Inferior parietal cortex (tissue), 1 donor: ENCODE measurements around the gene BICDL1.

Experiments used
- DNase-seq: peaks from one replicate; pipeline ENCODE4 v3.0.0-alpha.2; 2016; ENCODE audit errors: extremely low spot score

The BICDL1 gene

DNA sequence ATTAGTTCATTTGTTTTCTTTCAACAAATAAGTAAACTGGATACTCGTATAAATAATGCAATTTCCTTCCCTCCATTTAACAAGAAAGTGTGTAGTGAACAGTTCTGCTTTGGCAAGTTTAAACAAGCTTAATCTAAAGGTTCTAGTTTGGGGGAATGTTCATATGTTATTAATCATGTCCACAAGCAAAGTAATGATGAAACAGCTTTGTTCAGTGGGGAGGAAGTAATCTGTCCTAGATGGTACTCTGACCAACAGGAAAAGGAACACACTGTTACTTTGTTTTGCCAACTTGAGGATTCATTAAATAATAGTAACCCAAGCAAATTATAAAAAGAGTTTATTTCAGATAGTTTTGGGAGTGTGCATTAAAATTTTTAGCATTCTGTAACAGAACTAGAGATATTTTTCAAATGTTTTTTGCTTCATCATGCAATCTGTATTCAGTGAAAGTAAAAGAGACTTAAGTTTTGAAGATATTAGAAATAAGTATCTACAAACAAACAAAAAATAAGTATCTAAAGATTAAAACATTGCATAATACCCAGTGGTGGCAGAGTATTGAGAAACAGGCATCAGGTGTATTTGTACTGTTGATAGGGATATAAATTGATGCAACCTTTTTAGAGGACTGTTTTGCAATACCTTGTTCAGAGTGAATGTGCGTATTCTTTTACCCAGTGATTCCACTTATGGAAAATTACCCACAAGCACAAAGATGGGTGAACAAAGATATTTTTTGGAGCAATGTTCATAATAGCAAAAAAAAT lies 66.4 kb downstream of the BICDL1 start:
- no peak for DNase-seq

DNA sequence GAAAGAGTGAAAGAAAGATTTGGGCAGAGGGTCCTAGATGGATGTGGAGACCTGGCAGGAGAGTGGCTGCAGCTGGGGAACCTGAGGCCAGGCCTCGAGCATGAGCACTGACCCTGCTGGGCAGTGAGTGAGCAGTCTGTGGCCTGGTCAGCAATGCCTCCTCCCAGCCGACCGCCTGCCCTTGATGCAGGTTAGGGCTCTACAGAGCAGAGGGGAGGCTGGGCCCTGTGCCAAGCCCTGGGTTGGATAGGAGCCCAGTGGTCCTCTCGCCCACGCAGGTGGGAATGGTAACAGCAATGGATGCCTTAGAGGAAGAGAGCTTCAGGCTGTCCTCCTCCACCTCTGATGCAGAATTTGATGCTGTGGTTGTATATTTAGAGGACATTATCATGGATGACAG lies 67.7 kb downstream of the BICDL1 start:
- DNase-seq: no peak

DNA sequence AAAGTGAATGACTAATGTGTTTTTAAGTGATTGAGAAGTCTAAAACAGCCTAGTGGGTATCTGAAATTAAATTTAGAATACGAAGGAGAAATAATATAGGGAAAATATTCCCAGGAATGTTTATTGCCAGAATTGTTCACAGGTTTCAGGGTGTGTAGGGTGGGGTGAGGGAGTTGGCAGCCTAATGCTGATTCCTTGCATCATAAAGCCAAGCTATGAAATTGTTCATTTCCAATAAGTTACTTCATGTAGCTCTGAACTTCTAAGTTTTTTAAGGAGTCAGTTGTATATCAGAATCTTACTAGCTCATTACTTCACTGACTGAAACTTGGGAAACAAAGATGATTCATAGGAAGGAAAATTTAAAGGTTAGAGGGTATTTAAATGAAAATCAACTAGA lies 71.2 kb downstream of the BICDL1 start:
- DNase-seq: no peak

DNA sequence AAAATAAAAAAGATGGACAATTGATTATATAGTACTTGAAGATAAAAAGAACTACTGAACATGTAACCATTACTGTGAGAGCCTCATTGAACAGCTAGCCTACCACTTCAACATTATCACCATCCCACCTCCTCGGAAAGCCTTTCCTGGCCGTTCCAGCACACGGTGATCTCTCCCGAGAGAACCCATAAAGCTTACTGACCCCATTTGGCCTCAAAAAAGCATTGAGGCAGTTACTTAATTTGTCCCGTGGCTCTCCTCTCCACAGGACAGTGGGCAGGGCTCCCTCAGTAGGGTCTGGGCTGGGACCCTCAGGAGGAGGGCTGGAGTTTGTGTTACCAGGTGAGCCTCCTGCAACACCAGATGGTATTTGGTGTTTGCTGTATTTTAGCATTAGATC lies 71.7 kb downstream of the BICDL1 start:
- DNase-seq: no peak

DNA sequence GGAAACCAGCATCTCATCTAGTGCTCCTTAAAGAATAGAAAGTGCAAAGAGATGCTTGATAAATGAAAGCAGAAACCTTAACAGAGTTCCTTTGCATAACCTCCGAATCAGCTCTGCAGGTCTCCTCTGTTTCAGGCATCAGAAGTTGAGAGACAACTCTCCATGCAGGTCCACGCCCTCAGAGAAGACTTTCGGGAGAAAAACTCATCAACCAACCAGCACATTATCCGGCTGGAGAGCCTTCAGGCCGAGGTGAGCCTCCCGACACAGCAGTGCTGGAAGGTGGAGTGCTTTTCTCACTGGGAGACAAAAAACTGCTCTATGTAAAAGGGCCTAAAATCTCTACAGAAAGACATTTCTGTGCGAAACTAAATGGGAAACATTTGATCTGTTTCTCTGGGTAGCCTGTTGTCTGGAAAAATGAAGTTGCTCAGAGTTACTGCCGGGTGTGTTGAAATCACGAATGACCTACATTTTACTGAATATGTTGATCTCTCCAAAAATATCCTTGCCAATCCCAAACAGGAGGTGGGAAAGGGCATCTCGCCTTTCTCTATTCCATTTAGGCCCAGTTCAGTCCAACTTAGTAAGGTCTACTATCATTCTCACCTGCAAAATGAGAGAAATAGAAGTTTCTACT lies 72.7 kb downstream of the BICDL1 start:
- no peak for DNase-seq

DNA sequence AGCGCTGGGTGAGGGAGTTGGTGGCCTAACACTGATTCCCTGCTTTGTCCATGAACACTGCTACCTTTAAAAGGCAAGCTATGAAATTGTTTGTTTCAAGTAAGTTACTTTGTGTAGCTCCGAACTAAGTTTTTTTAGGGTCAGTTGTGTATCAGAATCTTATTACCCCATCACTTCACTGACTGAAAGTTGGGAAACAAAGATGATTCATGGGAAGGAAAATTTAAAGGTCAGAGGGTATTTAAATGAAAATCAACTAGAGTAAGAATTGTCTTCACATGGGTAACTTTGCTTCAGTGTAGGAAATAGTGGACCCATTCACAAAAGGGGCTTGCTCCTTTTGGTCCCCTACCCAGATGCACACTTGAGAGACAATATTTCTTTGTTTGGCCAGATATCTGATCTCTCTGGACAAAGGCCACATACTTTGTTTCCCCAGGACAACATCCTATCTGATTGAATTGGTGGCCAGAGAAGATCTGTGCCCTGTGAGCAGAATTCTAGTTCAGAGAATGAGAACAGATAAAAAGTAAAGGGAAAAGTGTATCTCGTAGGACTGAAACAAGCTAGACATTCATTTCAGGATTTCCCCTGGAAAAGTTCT lies 74.0 kb downstream of the BICDL1 start:
- no peak for DNase-seq

DNA sequence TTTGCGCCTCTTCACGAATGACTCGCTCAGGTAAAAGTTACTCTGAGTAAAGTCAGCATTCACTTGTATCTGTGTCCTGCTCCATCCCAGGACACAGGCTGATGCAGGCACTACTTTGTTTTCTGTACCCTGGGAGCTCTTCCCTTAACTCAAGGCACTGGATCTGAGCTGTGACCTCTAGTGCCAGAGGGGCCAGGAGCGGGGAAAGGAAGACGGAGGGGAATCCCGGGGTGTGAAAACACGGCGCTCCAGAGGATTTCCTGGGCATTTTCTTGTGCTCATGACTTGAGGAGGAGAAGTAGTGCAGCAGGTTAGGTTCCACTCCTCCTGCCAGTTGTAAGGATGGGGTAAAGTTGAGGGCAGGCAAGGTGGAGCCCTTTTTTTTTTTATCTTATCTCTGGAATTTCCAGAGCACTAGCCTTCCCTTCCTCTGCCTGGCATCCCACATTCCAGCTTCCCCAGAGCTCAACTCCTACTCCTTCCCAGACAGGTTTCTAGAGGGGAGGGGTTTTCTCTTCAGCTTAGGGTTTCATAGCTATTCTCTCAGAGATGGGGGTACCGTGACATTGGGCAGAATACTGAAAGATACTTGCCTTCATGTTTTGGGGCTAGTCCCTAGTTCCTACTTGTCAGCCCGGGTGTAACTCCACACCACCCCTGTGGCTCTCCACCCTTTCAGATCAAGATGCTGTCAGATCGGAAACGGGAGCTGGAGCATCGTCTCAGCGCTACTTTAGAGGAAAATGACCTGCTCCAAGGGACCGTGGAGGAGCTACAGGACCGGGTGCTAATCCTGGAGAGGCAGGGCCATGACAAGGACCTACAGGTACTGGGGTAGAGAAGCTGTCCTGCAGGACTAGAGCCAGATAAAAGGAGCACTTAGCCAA lies 75.3 kb downstream of the BICDL1 start:
- no peak for DNase-seq

DNA sequence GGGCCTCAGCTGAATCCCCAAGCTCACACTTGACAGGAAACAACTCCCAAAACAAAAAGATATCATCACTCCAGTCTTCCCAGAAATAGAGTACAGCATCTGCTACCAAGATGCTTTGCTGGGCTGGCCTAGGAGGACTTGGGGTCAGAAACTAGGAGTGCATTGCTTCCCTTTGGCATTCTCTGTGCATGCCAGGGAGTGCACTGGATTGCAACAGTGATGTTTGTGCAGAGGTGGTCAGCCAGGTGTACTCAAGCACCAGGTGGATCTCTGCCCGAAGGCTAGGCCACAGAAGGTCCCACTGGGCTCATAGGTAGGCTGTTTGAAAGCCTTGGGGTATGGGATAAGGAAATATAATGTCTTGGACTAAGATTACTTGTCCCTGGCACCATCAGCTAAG lies 76.4 kb downstream of the BICDL1 start:
- no peak for DNase-seq

DNA sequence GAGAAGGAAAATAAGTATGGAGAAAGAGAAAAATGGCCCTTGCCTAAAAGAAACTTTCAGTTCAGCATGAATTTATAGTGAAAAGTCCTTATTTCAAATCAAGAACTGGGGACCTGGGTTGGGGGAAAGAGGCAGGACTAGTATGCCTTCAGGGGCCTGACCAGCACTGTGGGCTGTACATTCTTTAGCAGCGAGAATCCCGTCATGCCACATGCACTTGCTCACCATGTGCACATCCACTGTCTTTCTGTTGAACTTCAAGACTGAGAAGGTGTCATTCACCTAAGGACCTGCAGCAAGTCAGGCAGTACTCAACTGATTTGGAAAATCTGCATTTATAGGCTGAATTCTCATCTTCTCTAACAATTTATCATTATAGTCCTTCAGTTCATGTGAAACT lies 77.3 kb downstream of the BICDL1 start:
- DNase-seq: no peak

DNA sequence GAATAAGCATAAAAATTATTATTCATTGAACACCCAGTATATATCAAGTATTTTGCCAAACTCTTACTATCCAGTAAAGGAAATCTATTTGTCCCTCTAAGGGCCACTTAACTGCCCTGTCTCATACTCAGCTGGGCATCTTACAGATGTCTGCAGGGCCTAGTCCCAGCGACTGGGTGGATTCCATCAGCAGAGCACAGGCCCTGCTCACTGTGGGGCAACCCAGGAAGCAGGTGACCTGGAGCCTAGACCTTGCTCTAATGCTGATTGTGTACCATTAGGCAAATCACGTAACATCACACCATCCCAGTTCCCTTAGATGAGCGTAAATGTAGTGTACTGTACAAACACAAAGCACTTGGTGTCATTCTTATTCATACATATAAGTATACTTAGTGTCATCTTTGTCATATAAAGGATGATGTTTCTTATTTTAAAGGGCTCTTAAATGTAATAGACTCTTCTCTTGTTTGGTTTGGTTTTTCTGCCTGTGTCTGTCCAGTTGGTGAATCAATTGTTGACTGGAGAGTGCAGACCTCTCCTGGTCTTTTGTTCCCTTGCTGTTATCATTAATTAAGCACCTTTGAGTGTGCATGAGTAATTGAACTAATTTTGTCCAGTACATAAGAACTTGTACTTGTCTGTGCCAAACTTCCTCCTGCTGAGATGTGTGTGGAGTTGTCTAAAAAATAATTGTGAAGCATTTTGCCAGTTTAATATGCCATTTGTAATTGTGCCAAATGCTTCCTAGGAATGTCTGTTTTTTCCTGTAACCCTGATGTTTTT lies 78.2 kb downstream of the BICDL1 start:
- no peak for DNase-seq

DNA sequence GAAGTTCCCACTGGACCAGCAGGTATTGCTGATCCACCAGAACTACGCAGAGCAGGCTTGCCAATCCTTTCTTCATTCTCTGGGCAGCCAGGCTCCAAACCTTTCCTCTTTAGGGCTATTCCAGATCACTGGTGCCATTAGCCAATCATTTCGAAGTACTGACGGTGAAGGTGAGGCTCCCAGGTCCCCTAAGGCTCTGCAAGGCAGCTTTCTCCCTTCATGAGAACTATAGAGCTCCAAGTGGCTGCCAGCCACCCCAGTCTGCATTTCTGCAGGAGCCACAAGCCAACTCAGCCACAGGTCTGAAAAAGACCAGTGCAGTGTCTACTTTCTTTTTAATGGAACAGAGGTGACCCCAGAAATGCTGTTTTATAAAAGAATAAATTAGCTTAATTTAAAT lies 78.9 kb downstream of the BICDL1 start:
- no peak for DNase-seq

DNA sequence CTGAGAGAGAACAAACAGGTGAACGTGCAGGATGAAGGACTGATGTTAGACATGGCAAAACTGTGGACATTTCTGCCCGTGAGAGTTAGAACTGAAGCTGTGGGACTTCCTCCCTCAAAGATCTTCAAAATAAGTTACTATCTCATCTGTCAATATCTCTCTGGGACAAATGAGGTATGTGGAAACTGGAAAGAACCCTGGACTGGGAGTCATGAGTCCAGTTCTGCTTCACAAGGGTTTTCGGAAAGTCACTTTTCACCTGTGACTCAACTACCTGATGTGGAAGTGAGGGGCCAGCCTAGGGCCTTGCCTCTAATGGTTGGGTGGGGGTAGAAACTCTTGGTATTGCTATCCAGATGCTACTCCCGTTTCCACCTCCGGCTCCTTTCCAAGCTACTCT lies 80.2 kb downstream of the BICDL1 start:
- no peak for DNase-seq

DNA sequence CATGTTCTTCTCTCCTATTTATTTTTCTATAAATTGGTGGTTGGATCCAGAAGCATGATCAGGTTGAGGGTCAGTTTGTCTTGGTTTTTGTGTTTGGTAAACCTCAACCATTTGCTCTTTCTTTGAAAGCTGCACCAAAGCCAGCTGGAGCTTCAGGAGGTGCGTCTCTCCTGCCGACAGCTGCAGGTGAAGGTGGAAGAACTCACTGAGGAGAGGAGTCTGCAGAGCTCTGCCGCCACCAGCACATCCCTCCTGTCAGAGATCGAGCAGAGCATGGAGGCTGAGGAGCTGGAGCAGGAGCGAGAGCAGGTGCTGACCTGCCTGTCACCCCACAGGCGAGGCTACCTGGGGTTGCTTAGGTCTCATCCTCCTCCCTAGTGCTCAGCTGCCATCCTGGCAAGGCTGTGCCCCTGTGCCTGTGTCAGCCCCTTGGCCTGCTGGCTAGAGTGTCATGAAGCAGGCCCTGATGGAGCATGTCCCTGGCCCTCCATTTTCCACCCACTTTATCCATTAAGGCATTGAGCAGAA lies 82.5 kb downstream of the BICDL1 start:
- no peak for DNase-seq

DNA sequence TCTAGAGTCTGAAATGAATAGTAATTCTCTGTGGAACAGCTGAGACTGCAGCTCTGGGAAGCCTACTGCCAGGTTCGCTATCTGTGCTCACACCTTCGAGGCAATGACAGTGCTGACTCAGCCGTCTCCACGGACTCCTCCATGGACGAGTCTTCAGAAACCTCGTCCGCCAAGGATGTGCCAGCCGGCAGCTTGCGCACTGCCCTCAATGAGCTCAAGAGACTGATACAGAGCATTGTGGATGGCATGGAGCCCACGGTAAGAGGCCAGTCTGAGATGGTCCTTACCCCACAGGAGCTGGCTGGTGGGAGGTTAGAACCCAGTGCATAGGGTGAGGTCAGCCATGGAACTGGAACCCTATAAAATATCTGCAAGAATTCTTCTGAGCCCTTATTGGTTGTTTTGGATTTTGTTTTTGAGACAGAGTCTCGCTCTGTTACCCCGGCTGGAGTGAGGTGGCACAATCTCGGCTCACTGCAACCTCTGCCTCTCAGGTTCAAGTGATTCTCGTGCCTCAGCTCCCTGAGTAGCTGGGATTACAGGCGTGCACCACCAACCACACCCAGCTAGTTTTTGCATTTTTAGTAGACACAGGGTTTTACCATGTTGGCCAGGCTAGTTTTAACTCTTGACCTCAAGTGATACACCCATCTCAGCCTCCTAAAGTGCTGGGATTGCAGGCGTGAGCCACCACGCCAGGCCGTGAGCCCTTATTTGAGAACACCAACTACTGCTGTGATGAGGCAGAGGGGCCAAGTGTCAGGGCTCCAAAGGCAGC lies 83.6 kb downstream of the BICDL1 start:
- DNase-seq: no peak

DNA sequence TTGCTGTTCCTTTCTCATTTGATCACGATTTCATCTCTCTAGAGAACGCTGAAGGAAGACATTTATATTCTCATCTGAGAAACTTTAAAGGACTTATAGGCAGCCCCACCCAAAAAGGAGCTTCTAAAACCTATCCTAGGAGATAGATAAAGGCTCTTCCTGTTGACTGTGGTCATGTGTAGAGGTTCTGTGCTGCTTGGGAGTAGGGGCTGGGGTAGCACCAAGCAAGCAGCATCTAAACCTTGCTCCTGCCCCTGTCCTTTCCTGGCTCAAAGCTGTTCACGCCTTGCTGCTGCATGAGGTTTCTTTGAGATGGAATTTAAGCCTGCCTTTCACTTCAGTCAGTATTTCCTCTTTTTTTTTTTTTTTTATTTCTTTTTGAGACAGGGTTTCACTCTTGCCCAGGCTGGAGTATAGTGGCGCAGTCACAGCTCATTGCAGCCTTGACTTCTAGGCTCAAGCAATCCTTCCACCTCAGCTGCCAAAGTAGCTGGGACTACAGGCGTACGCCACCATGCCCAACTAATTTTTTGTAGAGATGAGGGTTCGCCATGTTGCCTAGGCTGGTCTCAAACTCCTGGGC lies 86.1 kb downstream of the BICDL1 start:
- no peak for DNase-seq

DNA sequence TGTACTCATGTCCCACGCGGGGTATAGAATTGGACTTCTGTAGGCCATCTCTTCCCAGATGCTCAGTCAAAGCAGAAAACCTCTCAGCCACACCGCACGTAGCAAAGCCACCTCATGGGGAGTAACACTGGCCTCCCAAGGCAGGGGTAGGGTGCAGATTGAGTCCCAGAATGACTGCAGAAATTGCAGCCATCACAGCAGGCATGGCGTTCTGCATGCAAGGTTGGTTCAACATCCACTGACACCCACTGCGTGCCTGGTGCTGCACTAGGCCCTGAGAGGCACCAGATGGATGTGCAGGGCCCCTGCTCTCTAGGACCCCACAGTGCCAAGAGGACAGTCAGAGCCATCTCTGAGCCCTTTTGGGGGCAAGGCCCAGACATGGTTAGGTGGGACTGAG lies 87.6 kb downstream of the BICDL1 start:
- no peak for DNase-seq

DNA sequence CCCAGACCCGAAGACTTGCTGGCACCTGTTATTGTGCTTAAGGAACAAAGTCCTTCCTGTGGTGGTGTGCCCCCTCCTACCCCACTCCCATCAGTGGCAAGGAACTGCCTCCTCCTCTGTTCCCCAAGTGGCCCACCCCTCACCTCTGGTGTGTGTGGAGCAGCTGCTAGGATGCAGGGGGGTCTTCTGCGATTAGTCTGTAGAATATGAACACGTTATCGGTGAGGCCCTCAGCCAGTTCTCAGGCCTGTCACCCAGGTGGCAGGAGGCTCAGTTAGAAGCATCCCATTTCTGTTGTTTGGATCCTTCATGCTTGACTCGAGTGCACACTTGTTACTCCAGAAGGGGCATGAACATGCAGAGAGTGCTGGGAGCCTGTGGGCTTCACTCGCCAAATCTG lies 88.2 kb downstream of the BICDL1 start:
- DNase-seq: no peak

DNA sequence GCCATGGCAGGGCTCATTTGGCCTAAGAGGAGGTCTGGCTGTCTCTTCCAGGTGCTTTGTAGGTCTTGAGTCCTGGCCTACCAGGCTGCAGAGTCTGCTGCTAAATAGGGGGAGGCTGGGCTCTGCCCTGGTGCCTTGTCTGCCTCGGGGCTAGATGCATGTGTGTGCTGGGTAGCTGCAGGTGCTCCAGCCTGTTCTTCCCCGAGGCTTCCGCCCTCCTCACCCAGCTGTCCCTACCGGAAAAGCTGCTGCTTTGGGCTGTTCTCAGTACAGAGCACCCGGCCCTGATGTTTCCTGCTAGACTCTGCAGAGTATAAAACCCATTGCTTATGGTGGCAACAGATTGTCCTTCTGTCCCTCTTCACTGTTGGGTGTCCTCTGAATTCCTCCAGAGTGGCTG lies 89.8 kb downstream of the BICDL1 start:
- DNase-seq: no peak

DNA sequence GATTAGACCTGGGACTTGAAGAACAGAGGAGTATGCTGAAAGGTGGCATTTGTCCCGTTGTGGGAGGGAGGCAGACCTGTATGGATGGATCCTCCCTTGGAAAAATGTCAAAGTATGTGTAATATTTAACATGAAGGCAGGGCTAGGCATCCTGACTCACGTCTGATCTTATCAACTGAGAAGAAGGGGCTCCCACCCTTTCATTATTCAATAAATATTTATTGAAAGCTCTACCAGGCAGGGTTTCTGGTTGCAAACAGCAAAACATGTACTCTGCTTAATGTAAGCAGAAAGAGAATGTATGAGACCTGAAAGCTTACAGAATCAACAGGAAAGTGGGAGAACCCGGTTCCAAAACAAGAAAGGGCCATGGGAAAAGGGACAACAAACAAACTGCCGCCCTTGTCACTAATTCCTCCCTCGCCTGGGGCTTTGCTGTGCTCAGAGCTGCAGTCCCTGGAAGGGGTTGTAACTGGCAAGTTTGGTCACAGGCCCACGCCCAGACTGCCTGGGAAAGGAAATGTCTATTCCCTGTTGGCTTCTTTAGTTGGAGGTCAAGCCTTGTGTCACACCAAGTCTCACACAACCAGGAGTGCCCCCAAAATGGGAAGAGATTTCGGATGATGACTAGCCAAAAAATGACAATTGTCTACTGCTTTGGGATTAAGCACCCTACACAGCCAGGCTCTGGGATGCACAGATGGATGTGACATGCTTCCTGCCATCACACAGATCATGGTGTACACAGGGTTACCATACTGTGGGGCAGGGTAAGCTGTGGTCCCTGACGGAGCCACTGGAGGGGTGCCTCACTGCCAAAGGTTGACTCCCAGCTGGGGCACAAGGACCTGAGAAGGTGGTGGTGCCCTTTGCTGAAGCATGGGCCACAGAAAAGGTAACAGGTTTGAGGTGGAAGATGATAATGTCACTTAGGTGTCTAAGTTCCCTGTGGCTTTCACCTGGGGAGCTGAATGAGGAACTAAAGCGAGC lies 90.7 kb downstream of the BICDL1 start:
- DNase-seq: no peak
